NCI-H460 (cell line): ENCODE measurements around the gene ADAMTSL1. TPM values are rescaled to one million over a fixed set of nuclear protein-coding genes. Genes with fewer than 3 reads are reported as not detected.

Experiments
- DNase-seq: peaks from one replicate; pipeline ENCODE4 v3.0.0-alpha.2; 2016; ENCODE audit warnings: low read depth; ENCODE audit errors: extremely low read depth
- total RNA-seq: library from RNA; depleted of rRNA; stranded (reverse); fragments of >200 nt; shearing (Covaris generic); gene quantifications from 2 replicates; pipeline ENCODE4 v1.2.3, GENCODE V29; 2014

ADAMTSL1 gene
- total RNA-seq, 1 experiment from 2014 or later: 0.40 TPM

DNA sequence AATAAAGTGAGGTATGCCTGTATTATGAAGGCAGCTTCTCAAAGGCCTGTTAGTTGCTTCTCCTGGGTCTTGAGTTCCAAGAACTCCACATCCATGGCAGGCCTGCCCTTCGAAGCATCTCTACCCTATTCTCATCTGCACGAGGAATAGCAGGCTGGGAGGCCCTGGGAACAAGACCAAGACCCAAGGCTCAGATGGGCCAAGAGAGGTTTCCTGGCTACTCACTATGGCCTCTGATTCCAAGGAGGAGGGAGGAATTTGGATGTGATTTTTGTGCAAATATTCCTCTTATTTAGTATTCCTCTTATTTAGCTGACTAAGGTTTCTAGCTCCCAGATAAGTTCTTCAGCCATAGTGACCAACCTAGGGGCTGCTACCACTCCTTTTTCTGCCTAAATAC lies 407.8 kb downstream of the ADAMTSL1 start:
- no peak for DNase-seq

DNA sequence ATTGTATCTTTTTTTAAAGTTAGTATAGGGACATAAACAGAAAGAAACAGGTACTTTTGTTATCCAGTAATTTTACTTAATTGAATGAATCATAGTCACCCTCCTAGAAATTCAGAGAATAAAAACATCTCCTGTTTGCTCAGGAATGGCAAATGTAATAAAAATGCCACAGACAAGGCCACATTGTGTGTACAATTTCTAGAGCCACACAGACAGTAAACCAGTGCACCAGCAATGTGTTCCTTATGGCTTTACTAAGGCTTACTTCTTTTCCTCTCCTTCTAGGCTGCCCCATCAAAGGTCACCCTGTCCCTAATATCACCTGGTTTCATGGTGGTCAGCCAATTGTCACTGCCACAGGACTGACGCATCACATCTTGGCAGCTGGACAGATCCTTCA lies 413.6 kb downstream of the ADAMTSL1 start:
- DNase-seq: no peak

DNA sequence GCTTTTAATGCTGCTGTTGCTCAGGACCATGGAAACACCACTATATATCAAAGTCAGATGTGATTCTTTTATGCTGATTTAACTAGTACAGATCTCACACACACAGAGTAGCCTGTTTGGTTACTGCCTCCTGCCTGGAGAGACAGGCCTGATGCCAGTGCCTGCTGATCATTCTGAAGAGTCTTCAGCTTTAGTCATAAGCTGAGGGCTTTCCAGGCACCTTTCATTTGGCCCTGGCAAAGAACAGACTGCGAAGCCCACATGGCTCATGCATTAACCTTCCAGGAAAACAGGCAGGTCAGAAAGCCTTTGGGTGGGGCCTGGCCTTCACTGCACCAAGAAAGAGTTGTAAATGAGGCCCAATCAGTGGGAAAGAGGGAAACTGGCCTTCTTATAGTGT lies 414.3 kb downstream of the ADAMTSL1 start:
- no peak for DNase-seq

DNA sequence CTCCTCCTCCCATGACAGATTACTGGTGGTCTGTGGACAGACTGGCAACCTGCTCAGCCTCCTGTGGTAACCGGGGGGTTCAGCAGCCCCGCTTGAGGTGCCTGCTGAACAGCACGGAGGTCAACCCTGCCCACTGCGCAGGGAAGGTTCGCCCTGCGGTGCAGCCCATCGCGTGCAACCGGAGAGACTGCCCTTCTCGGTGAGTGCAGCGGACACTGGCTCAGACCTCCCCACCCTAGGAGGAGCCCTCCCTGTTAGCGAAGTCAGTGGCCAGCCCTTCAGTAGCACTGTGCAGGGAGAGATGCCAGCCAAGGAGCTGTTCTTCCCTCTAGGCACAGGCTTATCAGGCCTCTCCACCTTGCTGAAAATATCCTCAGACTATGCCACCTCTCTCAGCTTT lies 415.6 kb downstream of the ADAMTSL1 start:
- no peak for DNase-seq

DNA sequence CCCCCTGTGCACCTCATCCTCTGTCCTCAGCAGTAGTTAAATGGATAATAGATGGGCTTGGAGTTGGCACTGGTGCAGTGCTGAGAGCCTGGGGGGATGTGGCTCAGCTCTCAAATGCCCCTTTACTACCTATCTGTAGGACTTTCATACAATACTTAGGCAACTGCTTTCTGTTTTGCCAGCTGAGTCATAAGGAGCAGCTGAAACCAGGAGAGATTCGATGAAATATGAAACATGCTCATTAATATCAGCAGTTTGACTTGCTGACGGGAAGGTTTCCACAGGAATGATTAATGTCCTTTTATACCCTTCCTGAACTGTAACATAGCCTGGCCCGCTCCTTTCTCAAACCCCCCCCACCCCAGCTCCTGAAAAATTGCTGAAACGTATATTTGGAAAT lies 416.4 kb downstream of the ADAMTSL1 start:
- DNase-seq: no peak

DNA sequence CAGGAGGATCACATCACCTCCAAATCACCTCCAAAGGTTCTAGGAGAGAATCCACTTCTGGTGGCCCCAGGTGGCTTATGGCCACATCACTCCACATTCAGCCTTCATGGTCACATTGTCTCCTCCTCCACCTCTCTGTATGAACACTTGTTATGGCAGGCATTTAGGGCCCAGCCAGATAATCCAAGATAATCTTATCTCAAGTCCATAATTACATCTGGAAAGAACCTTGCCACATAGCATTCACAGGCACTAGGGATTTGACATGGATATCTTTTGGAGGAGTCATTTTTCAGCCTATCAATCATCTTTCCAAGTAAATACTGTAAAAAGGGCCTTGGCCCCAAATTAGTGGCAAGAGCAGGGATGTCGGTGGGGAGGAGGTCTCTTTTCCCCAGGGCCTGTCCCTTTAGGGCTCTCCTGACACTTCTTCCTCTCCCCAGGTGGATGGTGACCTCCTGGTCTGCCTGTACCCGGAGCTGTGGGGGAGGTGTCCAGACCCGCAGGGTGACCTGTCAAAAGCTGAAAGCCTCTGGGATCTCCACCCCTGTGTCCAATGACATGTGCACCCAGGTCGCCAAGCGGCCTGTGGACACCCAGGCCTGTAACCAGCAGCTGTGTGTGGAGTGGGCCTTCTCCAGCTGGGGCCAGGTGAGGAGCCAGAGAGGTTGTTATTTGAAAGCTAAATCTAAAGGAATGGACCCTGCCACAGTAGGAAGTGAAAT lies 418.2 kb downstream of the ADAMTSL1 start:
- DNase-seq: no peak

DNA sequence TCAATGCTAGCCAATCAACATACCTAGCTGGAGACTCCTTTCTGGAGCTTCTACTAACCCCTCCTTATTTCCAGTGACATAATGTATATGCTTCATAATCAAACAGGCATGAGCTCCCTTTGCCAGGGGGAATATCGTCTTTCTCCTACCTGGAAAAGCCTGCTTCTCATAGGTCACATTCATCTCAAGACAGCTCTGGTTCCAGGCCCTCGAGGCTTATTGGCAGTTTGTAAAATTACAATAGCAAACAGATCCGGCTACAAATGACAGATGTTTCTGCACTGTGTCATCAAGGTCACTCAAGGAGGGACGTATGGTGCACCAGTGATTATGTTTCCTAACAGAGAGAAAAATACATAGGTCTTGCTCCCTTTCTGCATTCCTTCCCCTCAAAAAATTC lies 419.1 kb downstream of the ADAMTSL1 start:
- DNase-seq: no peak

DNA sequence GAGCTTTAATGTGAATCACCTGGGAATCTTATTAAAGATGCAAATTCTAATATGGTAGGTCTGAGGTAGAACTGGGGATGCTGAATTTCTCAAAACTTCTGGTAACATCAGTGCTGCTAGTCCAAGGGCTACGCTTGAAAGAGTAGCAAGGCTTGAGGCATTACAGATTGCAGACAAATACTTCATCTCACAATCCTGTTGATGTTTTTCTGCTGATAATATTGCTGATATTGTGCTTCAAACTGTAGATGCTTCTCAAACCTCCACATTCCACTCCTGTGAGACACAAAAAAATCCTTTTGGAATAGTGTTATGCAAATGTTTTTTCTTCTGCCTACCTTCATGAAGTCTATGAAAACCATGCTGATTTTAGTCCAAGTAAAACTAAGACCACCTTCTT lies 419.5 kb downstream of the ADAMTSL1 start:
- no peak for DNase-seq

DNA sequence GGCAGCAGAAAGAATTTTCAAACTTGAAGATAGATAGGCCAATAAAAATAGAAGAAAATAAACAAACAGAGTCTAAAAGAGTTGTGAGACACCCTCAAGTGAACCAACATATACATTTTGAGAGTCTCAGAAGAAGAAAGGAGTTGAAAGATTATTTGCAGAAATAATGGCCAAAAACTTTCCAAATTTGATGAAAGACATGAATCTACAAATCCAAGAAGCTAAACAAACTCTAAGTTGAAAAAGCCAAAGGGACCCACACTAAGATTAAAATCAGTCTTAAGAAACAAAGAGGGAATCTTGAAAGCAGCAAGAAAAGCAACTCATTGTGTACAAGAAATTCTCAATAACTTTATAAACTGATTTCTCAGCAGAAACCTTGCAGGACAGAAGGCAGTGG lies 422.1 kb downstream of the ADAMTSL1 start:
- DNase-seq: no peak

DNA sequence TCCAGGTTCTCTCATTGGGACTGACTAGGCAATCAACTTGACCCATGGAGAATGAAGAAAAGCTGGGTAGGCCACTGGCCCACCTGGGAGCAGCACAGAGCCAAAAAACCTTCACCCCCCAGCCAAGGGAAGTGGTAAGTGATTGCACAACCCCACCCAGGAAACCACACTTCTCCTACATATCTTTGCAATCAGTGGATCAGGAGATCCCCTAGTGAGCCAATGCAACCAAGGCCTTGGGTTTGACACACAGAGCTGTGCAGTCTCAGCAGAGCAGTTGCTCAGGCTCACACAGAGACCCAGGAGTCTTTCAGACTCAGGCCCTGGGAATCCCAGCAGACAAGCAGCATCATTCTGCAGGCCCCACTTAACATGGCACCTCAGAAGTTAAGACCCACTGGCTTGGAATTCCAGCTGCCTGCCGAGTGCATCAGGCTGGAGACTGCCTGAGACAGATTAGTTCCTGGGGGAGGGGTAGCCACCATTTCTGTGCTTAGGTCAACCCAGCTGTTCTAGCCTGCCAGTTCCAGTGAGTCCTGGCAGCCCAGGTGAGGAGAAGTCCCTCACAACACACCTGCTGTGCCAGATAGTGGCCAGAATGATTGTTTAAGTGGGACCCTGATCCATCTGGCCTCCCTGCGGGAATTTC lies 422.7 kb downstream of the ADAMTSL1 start:
- DNase-seq: no peak

DNA sequence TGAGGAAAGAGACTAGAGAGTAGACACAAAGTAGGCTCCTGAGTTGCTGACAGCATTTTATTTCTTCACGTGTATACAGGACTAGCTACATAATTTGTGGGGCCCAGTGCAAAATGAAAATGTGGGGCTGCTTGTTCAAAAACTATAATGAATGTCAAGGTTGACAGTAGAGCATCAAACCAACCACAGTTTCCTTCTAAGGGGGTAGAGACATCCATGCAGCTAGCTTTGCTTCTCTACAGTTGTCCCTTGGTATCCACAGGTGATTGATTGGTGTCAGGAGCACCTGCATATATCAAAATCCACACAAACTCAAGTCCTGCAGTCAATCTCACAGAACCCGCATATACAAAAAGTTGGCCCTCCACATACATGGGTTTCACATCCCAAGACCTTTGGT lies 429.5 kb downstream of the ADAMTSL1 start:
- DNase-seq: no peak

DNA sequence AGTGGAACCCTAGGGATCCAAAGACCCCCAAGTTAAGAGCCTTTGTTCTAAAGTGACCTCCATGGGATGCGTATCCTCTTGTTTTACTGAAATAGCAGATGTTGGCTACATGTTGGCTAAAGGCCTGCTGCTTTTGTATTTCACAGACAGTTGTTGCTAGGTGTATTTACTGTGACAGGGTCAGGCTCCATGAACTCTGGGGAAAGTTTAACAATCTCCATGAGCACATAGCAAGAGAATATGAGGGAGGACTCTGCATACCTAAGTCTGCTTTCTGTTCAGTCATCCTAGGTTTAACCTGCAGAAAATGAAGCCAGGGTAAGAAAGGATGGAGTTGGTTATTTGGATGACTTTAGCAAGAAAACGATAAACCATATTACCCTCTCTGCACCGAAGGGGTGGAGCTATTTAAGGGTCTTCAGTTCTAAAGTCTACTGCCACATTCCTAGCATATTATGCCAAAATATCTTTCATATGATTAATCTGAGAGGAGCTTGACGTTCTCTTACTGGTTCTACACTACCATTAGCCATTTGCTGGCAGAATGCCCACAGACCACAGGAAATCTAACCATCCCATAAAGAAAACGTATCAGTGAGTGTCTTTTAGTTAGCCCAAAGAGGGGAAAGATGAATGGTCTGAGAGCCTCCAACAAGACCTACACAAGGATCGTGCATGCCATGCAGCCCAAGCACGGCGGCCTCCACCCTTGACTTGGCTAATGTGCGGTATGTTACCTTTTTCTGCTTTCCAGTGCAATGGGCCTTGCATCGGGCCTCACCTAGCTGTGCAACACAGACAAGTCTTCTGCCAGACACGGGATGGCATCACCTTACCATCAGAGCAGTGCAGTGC lies 431.3 kb downstream of the ADAMTSL1 start:
- DNase-seq: no peak

DNA sequence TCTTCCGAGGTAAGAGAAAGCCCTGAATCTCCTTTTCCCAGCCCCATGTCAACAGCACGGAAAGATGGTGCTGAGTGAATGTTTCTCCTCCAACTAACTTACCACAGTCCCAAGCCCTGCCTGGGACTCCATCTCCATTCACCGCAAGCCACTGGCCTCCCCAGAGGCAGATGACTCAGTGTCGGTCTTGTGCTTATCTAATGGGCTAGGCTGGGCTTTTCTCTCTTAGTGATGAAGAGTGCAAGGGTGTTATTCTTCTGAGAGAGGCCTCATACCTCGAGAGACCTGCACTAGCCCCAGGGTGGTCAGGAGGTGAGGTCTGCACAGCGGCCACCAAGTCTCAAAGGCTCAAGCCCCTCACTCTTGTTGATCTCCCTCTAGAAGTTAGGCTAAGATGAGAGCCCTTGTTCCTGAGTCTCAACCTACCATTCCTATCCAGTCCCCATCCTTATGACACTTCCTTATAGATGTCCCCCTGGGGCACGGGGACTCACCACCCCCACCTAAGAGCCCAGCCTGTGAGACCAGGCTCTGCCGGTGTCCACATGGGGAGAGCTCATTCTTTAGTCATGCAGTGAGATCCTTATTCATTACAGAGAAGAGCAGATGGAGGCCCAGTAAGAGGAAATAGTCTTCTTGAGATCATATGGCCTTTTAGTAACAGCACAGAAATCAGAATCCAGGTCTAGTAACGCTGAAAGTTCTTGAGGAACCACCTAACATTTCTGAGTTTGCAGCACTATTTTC lies 432.1 kb downstream of the ADAMTSL1 start:
- no peak for DNase-seq

DNA sequence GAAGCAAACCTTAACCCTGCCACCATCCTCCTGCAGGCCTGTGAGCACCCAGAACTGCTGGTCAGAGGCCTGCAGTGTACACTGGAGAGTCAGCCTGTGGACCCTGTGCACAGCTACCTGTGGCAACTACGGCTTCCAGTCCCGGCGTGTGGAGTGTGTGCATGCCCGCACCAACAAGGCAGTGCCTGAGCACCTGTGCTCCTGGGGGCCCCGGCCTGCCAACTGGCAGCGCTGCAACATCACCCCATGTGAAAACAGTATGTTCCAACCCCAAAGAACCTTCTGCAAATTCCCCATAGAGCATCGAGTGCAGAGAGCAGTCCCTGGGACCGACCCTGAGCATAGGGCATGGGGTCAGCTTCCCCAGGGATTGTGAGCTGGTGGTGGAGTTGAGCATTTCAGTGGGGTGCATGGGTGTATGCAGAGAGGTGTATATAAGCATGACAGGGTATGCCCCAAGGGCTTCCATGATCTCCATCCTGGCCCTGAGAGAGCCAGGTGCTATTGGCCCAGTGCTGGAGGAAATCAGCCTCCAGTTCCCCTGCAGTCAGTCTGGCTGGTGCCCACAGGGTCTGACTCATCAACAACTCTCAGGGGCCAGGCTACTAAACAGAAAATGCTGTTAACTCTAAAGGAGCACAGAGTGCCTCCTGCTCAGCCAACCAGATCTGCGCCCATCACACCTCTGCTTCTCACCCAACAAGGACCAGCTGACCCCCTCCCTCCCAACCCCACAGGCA lies 432.9 kb downstream of the ADAMTSL1 start:
- DNase-seq: no peak

DNA sequence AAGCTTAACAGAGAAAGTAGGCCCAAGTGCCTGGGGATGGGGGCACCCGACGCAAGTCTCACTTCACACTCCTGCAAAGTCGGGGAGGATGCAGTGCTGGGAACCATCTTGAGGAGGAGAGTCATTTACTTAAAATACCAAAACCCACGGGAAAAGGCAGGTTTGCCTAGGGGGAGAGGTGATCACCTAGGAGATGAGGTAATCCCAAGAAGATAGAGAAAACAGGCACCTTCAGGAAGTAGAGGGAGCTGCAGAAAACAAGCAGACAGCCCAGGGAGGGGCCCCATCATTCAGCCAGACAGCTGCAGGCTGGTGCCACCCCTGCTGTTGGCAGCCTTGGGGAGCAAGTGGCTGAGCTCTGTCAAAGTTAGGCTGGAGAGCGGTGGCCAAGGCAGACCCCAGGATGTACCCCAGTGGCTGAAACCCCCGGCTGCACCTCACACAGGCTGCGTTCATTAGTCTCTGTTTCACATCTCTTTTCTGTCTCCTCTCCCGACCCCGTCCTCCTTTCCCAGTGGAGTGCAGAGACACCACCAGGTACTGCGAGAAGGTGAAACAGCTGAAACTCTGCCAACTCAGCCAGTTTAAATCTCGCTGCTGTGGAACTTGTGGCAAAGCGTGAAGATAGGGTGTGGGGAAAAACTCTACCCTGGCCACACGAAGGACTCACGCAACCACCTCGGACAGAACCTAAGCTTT lies 434.1 kb downstream of the ADAMTSL1 start:
- DNase-seq: no peak

DNA sequence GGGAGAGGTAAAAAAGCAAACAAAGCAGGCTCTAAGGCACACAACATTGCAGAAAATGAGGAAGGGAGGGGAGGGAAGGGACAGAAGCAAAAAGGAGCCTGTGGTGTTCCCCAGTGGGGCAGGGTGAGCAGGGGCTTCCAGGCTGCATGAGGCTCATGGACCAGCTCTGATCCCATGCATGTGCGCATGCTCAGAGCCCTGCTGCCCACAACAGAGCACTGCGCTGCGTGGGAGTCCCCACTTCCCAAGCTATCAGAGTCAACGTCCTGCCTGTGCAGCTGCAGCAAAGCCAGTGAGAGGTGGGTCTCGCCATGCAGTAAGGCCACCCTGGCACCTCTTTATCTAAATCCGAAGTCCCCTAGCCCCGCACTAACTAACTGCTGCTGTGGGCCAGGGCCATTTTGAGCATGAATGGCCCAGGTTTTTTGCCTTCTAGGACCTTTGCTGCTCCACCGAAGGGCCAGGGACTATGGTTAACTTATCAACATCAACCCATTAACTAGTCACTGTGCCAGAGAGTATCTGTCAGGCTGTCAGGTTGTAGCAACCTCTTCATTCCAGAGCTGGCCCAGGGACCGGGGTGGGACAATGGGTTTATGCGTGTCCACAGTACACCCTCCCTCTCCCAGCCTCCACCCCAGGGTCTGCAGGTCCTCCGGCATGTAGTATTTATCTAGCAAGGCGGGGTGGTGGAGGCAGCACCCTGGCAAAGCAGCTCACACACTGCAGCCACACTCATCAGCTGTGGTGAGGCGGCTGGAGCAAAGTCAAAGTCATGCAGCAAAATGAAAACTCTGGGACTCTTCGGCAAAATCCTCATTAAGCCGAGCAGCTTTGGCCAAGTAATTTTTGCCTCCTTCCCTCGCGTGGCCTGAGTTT lies 435.4 kb downstream of the ADAMTSL1 start:
- DNase-seq: no peak

DNA sequence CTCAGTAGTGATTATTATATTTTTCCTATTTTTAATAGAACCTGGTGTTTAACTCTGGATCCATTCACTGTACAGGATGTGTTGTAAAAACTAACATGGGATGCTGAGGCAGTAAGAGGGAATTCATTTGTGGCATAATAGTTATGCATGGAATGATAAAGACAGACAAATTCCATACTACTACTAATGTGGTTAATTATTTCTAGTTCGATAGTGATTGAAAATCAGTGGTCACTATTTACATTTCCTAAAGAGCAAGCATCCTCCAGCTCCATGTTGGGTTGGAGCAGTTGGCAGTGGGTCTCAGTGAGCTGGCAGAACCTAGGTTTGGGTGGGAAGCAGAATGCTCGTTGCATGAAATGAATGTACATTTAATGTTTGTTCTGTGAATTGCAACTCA lies 436.5 kb downstream of the ADAMTSL1 start:
- DNase-seq: no peak

DNA sequence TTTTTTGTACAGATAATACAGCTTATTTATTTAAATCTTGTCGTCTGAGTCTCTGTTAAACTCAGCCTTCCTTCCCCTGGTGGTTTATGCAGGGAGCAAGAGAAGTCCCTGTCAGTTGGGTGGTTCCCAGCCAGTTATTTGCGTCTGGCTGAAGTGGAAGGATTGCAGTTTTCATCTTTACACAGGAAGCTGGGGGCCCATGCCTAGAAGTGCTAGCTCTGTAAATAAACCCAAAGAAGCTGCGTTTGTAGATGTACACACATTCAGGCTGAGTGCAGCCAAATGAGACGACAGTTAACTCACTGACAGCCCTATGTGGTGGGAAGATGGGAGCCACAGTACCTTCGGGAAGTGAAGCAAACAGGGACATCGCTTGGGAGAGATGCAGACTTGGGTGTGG lies 437.0 kb downstream of the ADAMTSL1 start:
- DNase-seq: no peak
